Suprapubic skin (tissue), 4 donors: ENCODE results near the gene EPB41L4A. TPM values are rescaled to one million over a fixed set of nuclear protein-coding genes. Genes with fewer than 3 reads are reported as not detected.

ENCODE experiments used
- DNase-seq, 2 donors: peaks; one replicate each; pipeline ENCODE4 v3.0.0-alpha.2; 2019; ENCODE audit warnings: low spot score in 2 of 2
- H3K27ac ChIP-seq: fragments of 200-600 bp; sonication (generic); one replicate; pipeline ENCODE4 v1.5.1; 2019
- H3K27me3 ChIP-seq: fragments of 200-600 bp; sonication (generic); one replicate; pipeline ENCODE4 v1.5.1; 2019
- H3K36me3 ChIP-seq: fragments of 200-600 bp; sonication (generic); one replicate; pipeline ENCODE4 v1.5.1; 2019
- H3K4me1 ChIP-seq: fragments of 200-600 bp; sonication (generic); one replicate; pipeline ENCODE4 v1.5.1; 2019
- H3K4me3 ChIP-seq: fragments of 200-600 bp; sonication (generic); one replicate; pipeline ENCODE4 v1.5.1; 2019; ENCODE audit warnings: mild to moderate bottlenecking
- H3K9me3 ChIP-seq: fragments of 200-600 bp; sonication (generic); one replicate; pipeline ENCODE4 v1.5.1; 2019
- CTCF ChIP-seq, 2 donors: fragments of 200-600 bp in 1 of 2; fragments of 450-650 bp in 1 of 2; sonication (generic) in 1 of 2; IDR thresholded peaks; one replicate each; pipeline ENCODE4 v1.5.1; 2016 to 2019; ENCODE audit warnings: antibody characterized with exemption in 2 of 2, mild to moderate bottlenecking in 1 of 2, moderate library complexity in 1 of 2
- EP300 ChIP-seq: sonication (generic); formaldehyde crosslinking; IDR thresholded peaks from one replicate; pipeline ENCODE4 v1.6.1; 2017; ENCODE audit warnings: antibody characterized with exemption
- POLR2A ChIP-seq, 2 donors: fragments of 450-650 bp; IDR thresholded peaks; one replicate each; pipeline ENCODE4 v1.6.1; 2017; ENCODE audit warnings: antibody characterized with exemption in 2 of 2, mild to moderate bottlenecking in 2 of 2, moderate library complexity in 2 of 2
- POLR2AphosphoS5 ChIP-seq, 3 donors: sonication (generic); formaldehyde crosslinking; IDR thresholded peaks; one replicate each; pipeline ENCODE4 v1.6.1; 2017; ENCODE audit warnings: antibody characterized with exemption in 3 of 3
- WGBS: methylation state at CpG from one replicate; pipeline ENCODE4 v1.1.5; 2018; 5-methylcytosine and 5-hydroxymethylcytosine counted together
- total RNA-seq, 4 donors: library from RNA; depleted of rRNA; stranded (reverse); fragments of >200 nt; gene quantifications; one replicate each; pipeline ENCODE4 v1.1.0, GENCODE V29; 2016

EPB41L4A gene
- total RNA-seq, 4 donors from 2014 or later = 8.5 to 31.9 (median 12.8) TPM

- H3K4me3 ChIP-seq = no peak overlapping the region
- H3K9me3 ChIP-seq = no peaks in the 10 kb centered on the region
- DNase-seq = no peak
- no peaks in the 10 kb centered on the region for H3K36me3 ChIP-seq
- TF ChIP-seq EP300 (no peak), CTCF (IDR thresholded peaks at IDR 0.05) (no peak), POLR2A (IDR thresholded peaks at IDR 0.05) (no peak), POLR2AphosphoS5 (IDR thresholded peaks at IDR 0.05) (no peak)
- no peaks in the 10 kb centered on the region for H3K27me3 ChIP-seq
- no peak overlapping the region for H3K27ac ChIP-seq
- 71% methylated on average over 1 of the region's 1 CpG for WGBS
- no peaks in the 10 kb centered on the region for H3K4me1 ChIP-seq
These were observed 301.5 kb downstream of the EPB41L4A start for GRCh38 chr5:112117551-112117950.

- H3K27me3 ChIP-seq = no peaks in the 10 kb centered on the region
- no peak overlapping the region for H3K4me3 ChIP-seq
- TF ChIP-seq POLR2A (IDR thresholded peaks at IDR 0.05) (no peak), EP300 (no peak), POLR2AphosphoS5 (IDR thresholded peaks at IDR 0.05) (no peak), CTCF (IDR thresholded peaks at IDR 0.05) (no peak)
- no peaks in the 10 kb centered on the region for H3K4me1 ChIP-seq
- H3K9me3 ChIP-seq = no peaks in the 10 kb centered on the region
- no peak for DNase-seq
- H3K36me3 ChIP-seq = no peaks in the 10 kb centered on the region
- no peak overlapping the region for H3K27ac ChIP-seq
These were observed 302.7 kb downstream of the EPB41L4A start for GRCh38 chr5:112116371-112116770.

- Histone ChIP-seq H3K4me3 (no peak overlapping the region), H3K27ac (no peak overlapping the region), H3K36me3 (no peaks in the 10 kb centered on the region), H3K27me3 (no peaks in the 10 kb centered on the region), H3K4me1 (peaks cover 5% of the 10 kb centered on the region), H3K9me3 (no peaks in the 10 kb centered on the region)
- DNase-seq = no peak
- WGBS = 90% methylated on average over 2 of the region's 2 CpGs
- TF ChIP-seq POLR2AphosphoS5 (IDR thresholded peaks at IDR 0.05) = no peak
These were observed 305.5 kb downstream of the EPB41L4A start for GRCh38 chr5:112113565-112113964.
